Activated T-helper 1 cell treated with Interleukin-2 at 50 U/mL for 16 hours (primary cell): ENCODE data around the gene HADHA.

Experiments used
- DNase-seq: peaks from one replicate; pipeline ENCODE4 v3.0.0-alpha.2; 2020; ENCODE audit warnings: low read depth

Gene HADHA

DNA sequence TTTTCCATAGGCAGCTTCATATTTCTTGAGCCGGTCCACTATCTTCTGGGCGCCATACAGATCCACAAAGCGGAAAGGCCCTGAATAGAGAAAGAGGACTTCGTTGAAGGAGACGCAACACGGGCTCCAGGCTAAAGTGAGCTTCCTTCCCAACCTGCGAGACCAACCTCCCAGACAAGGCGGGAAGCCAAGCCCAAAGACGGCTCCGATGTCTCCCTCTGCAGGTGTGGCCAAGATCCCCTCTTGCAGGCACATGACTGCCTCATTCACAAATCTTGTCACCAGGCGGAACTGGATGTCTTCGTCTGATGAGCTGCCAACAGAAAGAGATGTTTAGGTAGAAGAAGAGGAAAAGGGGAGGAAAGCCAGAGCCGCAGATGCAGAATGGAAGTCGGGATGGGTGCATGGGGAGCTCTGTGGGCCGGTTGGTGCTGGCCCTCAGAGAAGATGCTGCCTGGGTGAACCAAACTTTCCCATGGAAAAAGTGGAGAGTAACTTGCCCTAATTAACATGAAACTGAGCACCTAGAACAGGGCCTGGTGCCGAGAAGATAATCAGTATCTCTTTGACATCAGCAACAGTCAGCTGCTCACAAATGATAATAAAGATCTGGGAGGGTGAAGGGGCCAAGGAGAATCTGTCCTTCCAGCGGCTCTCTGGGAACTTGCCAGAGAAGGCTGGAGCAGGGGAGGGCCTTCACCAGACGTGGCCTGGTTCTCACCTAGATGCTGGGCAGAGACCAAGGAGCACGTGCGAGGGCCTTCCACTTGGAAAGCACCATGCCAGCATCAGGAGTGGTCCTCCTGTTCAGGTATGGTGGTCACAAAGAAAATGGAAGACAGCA lies 52.9 kb downstream of the HADHA start:
- DNase-seq = no peak

- DNase-seq = no peak
These were observed 54.1 kb downstream of the HADHA start for GRCh38 chr2:26190369-26190768.

DNA sequence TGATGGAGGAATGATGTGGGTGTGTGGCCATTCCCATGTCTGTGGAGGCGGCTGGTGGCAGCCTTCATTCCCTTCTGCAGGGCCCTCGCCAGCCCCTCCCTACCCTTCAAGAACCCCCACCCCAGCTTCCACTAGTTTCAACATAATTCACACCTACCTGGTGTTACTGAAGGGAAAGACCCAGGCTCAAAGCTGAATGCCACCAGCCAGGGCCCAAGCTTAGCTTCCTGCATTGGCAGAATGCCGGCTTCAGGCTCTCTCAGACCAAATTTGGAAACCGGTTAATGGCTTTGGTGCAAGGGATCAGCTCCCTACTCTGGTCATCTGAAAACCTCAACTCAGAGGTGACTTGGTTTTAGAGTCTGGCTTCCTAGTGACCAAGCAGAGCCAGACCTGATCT lies 54.7 kb downstream of the HADHA start:
- no peak for DNase-seq

- DNase-seq = no peak
These were observed 55.3 kb downstream of the HADHA start for GRCh38 chr2:26189123-26189522.

- no peak for DNase-seq
These were observed 56.8 kb downstream of the HADHA start for GRCh38 chr2:26187537-26188104.

- DNase-seq = no peak
These were observed 57.3 kb downstream of the HADHA start for GRCh38 chr2:26187114-26187513.

GRCh38 chr2:26185954-26186770 lies 58.3 kb downstream of the HADHA start:
- no peak for DNase-seq

GRCh38 chr2:26185304-26185928 lies 59.0 kb downstream of the HADHA start:
- no peak for DNase-seq

- peak; percentile 82 for DNase-seq
These were observed 59.7 kb downstream of the HADHA start for GRCh38 chr2:26184555-26185303.

- DNase-seq = no peak
These were observed 60.3 kb downstream of the HADHA start for GRCh38 chr2:26184121-26184520.

- DNase-seq = no peak
These were observed 61.4 kb downstream of the HADHA start for GRCh38 chr2:26182887-26183630.

GRCh38 chr2:26182441-26182840 lies 62.0 kb downstream of the HADHA start:
- DNase-seq = no peak

- no peak for DNase-seq
These were observed 65.0 kb downstream of the HADHA start for GRCh38 chr2:26179446-26179913.

DNA sequence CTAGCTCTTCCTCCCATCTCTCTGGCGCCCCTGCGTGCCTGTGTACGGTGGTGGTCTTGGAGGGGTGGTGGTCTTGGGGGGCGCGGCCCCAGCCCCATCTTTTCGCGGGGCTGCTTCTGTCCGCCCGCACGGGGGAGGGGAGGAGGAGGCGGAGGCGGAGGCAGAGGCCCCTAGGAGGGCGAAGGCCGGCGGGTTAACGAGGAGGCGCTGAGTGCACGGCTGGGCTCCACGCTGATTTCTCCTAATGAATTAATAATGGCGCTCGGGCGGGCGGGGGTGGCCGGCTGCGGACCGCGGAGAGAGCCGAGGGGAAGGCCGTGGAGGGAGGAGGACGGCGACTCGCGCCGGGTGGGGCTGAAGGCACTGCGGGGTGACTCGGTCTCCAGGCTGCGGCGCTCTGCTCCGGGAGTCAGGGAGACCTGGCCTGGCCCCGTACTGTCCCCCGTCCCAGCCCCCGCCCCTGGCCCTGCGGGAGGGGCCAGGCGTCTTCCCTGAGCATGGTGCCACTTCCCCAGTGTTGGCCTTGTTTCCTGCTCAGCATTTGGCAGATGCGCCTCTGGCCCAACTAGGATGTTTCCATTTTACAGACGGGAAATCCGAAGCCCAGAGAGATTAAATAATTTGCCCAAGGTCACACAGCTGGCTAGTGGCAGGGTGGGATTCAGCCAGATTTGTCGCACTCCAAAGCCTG lies 65.5 kb downstream of the HADHA start:
- no peak for DNase-seq

DNA sequence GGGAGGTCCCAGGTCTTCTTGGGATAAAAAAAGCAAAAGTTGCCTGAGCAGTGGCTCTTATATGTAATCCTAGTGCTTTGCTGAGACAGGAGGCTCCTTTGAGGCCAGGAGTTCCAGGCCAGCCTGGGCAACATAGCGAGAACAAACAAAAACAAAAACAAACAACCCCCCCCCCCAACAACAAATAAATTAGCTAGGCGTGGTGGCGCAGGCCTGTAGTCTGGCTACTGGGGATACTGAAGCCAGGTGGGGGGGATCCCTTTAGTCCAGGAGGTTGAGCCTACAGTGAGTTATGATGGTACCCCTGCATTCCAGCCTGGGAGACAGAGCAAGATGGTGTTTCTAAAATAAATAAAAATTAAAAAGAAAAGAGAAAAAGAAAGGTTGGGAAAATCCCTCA lies 66.2 kb downstream of the HADHA start:
- DNase-seq = no peak

DNA sequence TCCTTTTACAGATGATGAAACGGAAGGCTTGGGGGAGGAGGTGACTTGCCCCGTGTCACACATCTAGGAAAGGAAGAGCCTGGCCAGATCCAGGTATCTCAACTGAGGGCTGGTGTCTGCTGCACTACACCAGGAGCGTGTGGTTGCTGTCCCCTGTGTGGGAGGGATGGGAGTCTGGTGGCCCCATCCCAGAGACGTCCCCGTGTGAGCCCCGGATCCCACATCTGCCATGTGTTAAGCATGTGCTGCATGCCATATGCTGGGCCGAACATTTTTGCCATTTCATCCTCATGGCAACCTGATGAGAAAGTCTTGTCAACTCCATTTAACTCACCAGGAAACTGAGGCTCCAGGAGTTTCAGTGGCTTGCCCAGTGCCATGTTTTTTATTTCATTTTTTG lies 67.3 kb downstream of the HADHA start:
- no peak for DNase-seq

DNA sequence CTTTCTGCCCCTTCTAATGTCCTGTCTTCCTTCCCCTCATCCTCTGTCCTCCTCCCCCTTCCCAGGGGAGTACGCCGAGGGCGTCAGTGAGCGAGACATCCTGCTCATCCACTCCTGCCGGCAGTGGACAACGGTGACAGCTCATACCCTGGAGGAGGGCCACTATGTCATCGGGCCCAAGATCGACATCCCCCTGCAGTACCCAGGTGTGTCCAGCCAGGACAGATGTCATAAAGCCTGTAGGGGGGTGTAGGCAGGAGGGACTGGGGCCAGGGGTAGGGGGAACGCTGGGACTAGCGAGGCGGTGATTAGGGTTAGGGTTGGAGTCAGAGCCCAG lies 68.2 kb downstream of the HADHA start:
- DNase-seq = no peak

DNA sequence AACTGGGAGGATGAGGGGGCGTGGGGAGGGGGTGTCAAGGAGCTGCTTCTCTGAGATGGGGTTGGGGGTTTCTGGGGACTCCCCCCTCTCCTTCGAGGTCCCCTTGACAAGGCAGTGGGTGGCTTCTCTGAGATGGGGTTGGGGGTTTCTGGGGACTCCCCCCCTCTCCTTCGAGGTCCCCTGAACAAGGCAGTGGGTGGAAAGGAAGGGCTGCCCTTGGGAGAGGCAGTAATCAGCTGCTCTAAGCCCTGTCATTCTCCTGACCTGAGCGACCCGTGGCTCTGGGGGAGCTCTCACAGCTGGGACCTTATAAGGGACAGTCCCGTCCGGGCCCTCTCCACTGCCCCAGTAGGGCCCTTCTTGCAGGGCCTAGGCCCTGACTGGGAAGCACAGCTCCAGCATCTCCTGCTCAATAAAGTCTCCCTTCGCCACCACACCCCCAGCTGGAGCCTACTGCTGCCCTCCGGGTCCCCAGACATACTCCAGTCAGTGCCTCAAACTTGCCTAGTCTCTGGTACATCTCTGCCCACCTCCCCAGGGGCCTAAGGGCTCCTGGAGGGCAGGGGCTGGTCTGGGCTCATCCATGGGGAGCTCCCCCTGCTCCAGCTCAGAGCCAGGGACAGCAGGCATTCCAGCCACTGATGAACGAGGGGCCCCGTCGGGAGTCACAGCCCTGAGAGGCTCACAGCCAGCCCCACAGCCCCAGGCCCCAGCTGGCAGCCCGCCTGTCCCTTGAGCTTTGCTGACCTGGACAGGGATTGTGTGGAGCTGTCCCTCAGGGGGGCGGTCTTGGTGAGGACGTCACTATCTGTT lies 68.8 kb downstream of the HADHA start:
- DNase-seq = no peak

- no peak for DNase-seq
These were observed 69.6 kb downstream of the HADHA start for GRCh38 chr2:26174691-26175465.
